ENCODE measurements around the gene FKBP7.

Gene FKBP7

GRCh38 chr2:178491612-178492011, 13.2 kb upstream of the FKBP7 start:
- FAIRE-seq (no peak), DNase-seq (ENCODE audit: insufficient read length, low spot score) (no peak)
- TF ChIP-seq CTCF (IDR thresholded peaks at IDR 0.05; ENCODE audit: insufficient read depth, missing control alignments), result no peak

GRCh38 chr2:178485356-178485755, 7.0 kb upstream of the FKBP7 start:
- no peak for FAIRE-seq
- DNase-seq (ENCODE audit: insufficient read length, low spot score), result no peak
- TF ChIP-seq CTCF (IDR thresholded peaks at IDR 0.05; ENCODE audit: insufficient read depth, missing control alignments), result no peak

GRCh38 chr2:178484245-178485041, 6.0 kb upstream of the FKBP7 start:
- no peak for TF ChIP-seq CTCF (IDR thresholded peaks at IDR 0.05; ENCODE audit: insufficient read depth, missing control alignments)
- no peak for FAIRE-seq

GRCh38 chr2:178482437-178482836, 4.0 kb upstream of the FKBP7 start:
- FAIRE-seq, result no peak
- DNase-seq (ENCODE audit: insufficient read length, low spot score), result no peak
- no peak for TF ChIP-seq CTCF (IDR thresholded peaks at IDR 0.05; ENCODE audit: insufficient read depth, missing control alignments)

More at GRCh38 chr2:178484245-178485041, 6.0 kb upstream of the FKBP7 start:
- DNase-seq (ENCODE audit: insufficient read length, low spot score), result no peak

GRCh38 chr2:178480227-178481181, 2.1 kb upstream of the FKBP7 start, which contains the start of gene PLEKHA3:
TSS of gene PLEKHA3 (plus strand) at chr2:178480457. CDS start at chr2:178480870, 413 bp downstream.
- DNase-seq (ENCODE audit: insufficient read length, low spot score), result peak; percentile 46
- TF ChIP-seq CTCF (IDR thresholded peaks at IDR 0.05; ENCODE audit: insufficient read depth, missing control alignments), result no peak
- no peak for FAIRE-seq

GRCh38 chr2:178479758-178480226, 1.4 kb upstream of the FKBP7 start:
- no peak for FAIRE-seq
- no peak for DNase-seq (ENCODE audit: insufficient read length, low spot score)

More at GRCh38 chr2:178479758-178480226, 1.4 kb upstream of the FKBP7 start:
- no peak for TF ChIP-seq CTCF (IDR thresholded peaks at IDR 0.05; ENCODE audit: insufficient read depth, missing control alignments)

All from D721Med (cell line).